Activated gamma-delta T cell treated with Interleukin-2 at 50 U/mL for 16 hours (primary cell): Measurements from ENCODE around the gene LDLRAD4.

ENCODE experiments used
- DNase-seq: peaks from one replicate; pipeline ENCODE4 v3.0.0-alpha.2; 2020

The LDLRAD4 gene

GRCh38 chr18:13501891-13502290 is 283.3 kb downstream of the LDLRAD4 start:
- DNase-seq: no peak

- no peak for DNase-seq
Measured at GRCh38 chr18:13502585-13502984, 284.0 kb downstream of the LDLRAD4 start.

- no peak for DNase-seq
Measured at GRCh38 chr18:13503836-13504235, 285.3 kb downstream of the LDLRAD4 start.

GRCh38 chr18:13505780-13506345 is 287.3 kb downstream of the LDLRAD4 start:
- DNase-seq: no peak

- no peak for DNase-seq
Measured at GRCh38 chr18:13510594-13510993, 292.0 kb downstream of the LDLRAD4 start.

- DNase-seq: no peak
Measured at GRCh38 chr18:13511961-13512577, 293.5 kb downstream of the LDLRAD4 start.

- no peak for DNase-seq
Measured at GRCh38 chr18:13513021-13513420, 294.5 kb downstream of the LDLRAD4 start.

GRCh38 chr18:13513481-13513880 is 294.9 kb downstream of the LDLRAD4 start:
- DNase-seq: no peak

GRCh38 chr18:13514558-13514957 is 296.0 kb downstream of the LDLRAD4 start:
- no peak for DNase-seq

GRCh38 chr18:13516855-13517254 is 298.3 kb downstream of the LDLRAD4 start:
- DNase-seq: no peak

- DNase-seq: no peak
Measured at GRCh38 chr18:13517369-13517768, 298.8 kb downstream of the LDLRAD4 start.

GRCh38 chr18:13518382-13518781 is 299.8 kb downstream of the LDLRAD4 start:
- no peak for DNase-seq

GRCh38 chr18:13520306-13520705 is 301.7 kb downstream of the LDLRAD4 start:
- no peak for DNase-seq

GRCh38 chr18:13520741-13521140 is 302.2 kb downstream of the LDLRAD4 start:
- DNase-seq: no peak

GRCh38 chr18:13521418-13521817 is 302.9 kb downstream of the LDLRAD4 start:
- no peak for DNase-seq

- no peak for DNase-seq
Measured at GRCh38 chr18:13522256-13522655, 303.7 kb downstream of the LDLRAD4 start.

- DNase-seq: no peak
Measured at GRCh38 chr18:13522861-13523660, 304.5 kb downstream of the LDLRAD4 start.

GRCh38 chr18:13524054-13524453 is 305.5 kb downstream of the LDLRAD4 start:
- DNase-seq: no peak

- DNase-seq: no peak
Measured at GRCh38 chr18:13524811-13525210, 306.3 kb downstream of the LDLRAD4 start.

GRCh38 chr18:13525381-13526029 is 306.9 kb downstream of the LDLRAD4 start:
- no peak for DNase-seq

- no peak for DNase-seq
Measured at GRCh38 chr18:13526519-13526918, 308.0 kb downstream of the LDLRAD4 start.

- no peak for DNase-seq
Measured at GRCh38 chr18:13527256-13527655, 308.7 kb downstream of the LDLRAD4 start.

- no peak for DNase-seq
Measured at GRCh38 chr18:13527730-13528129, 309.2 kb downstream of the LDLRAD4 start.
